GM19467 (cell line): ENCODE data around the gene SHISA7.
A peak's percentile ranks its signal among the peaks of the same experiment; 100 is the strongest.

ENCODE experiments used
- ATAC-seq: cut with Tn5 transposase; IDR thresholded peaks from one replicate; pipeline ENCODE4 v1.9.1; 2021; ENCODE audit warnings: mild to moderate bottlenecking, moderate library complexity; ENCODE audit not compliant: unreplicated experiment

The SHISA7 gene

GRCh38 chr19:55482156-55482961 lies 39.3 kb upstream of the SHISA7 start:
- ATAC-seq, result no peak

DNA sequence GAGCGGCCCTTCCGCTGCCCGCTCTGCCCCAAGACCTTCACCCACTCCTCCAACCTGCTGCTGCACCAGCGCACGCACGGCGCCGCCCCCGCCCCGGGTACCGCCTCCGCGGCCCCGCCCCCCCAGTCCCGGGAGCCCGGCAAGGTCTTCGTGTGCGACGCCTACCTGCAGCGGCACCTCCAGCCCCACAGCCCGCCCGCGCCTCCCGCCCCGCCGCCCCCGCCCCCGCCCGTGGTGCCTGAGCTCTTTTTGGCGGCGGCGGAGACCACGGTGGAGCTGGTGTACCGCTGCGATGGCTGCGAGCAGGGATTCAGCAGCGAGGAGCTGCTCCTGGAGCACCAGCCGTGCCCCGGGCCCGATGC lies 38.7 kb upstream of the SHISA7 start:
- no peak for ATAC-seq

DNA sequence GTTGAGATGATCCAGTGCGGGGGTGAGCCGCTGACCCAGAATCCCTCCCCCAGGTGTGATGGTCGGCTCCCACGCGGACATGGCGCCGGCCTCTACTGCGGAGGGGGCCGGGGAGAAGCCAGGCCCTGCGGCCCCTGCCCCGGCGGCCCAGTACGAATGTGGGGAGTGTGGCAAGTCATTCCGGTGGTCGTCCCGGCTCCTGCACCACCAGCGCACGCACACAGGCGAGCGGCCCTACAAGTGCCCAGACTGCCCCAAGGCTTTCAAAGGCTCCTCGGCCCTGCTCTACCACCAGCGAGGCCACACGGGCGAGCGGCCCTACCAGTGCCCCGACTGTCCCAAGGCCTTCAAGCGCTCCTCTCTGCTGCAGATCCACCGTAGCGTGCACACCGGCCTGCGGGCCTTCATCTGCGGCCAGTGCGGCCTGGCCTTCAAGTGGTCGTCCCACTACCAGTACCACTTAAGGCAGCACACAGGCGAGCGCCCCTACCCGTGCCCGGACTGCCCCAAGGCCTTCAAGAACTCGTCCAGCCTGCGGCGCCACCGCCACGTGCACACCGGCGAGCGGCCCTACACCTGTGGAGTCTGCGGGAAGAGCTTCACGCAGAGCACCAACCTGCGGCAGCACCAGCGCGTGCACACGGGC lies 38.2 kb upstream of the SHISA7 start:
- ATAC-seq, result no peak

DNA sequence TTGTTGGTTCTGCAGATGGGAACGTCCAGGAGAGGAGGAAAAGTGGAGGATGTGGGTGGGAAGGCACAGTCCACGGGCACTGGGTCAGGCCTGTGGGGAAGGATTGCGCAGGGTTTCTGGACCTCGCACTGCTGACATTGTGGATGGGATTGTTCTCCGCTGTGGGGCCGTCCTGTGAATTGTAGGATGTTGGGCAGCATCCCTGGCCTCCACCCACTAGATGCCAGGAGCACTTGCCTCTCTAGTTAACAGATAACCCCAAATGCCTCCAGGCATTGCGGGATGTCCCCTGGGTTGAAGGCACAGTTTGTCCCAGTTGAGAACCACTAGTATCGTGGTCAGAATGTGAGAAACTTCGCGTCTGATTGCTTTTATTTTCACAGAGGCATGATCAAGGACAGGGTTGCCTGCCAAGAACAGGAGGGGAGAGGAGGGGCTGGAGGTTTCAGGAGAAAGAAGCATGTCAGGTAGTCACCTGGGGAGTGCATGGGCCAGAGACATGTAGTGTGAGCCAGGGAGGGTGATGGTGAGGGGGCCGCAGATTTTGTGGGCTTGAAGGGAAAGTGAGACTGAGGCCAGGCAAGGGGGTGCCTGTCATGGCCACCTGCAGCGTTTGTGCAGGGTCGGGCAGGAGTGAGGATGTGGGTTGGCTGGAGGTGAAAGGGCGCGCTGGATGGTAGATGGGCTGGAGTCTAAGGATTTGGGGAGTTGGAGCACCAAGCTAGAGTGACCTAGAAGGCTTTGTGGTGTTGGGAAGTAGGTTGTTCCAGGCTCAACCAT lies 36.5 kb upstream of the SHISA7 start:
- no peak for ATAC-seq

DNA sequence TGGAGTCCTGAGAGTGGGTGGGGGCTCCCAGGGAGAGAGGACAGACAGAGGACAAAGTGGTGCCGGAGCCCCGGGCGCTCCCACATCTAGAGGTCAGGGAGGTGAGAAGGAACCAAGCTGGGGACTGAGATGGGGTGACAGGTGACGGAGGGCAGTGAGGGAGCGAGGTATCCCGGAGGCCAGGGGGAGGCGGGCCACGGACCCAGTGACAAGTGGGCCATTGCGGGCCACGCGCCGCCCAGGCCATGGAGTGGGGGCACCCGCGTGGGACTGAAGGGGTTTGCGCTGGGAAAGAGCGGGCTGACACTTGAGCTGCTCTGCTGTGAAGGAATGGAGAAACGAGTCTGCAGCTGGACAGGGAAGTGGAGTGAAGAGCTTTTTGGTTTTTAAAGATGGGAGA lies 35.9 kb upstream of the SHISA7 start:
- ATAC-seq, result no peak

DNA sequence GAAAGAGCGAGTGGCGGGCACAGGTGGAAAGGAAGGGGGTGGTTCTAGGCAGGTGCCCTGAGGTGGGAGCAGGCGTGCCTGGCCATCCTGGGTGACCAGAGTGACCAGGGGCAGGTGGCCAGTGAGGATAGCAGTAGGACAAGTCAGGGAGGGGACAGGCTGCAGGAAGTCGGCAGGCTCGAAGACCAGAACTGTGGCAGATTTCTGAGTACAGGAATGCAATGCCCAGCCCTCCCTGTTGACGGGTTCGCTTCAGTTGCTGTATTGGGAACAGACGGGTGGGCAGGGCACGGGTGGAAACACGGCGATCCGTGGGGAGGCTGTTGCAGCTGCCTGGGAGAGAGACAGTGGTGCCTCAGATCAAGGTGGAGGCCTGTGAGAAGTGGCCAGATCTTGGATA lies 35.3 kb upstream of the SHISA7 start:
- ATAC-seq, result no peak

DNA sequence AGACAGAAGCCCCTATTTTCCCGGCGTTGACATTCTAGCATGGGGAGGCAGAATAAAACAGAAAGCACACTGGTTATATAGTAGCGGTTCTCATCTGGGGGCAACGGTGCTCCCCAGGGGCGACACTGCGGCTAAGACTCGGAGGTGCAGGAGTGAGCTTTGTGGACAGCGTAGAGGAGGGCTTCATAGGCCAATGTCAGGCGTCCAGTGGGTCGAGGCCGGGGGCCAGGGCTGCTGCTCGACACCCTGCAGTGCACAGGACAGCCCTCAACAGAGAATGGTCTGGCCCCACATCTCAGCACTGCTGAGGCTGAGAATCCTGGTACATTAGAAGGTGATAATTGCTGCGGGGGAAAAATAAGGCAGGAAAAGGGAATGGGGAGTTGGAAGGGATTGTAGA lies 34.8 kb upstream of the SHISA7 start:
- ATAC-seq, result no peak

GRCh38 chr19:55476100-55476775 lies 33.1 kb upstream of the SHISA7 start, which contains the start of gene ZNF628:
TSS of gene ZNF628 (plus strand) at chr19:55476617. CDS start at chr19:55479911, 3,294 bp downstream.
- ATAC-seq, result peak; percentile 91

DNA sequence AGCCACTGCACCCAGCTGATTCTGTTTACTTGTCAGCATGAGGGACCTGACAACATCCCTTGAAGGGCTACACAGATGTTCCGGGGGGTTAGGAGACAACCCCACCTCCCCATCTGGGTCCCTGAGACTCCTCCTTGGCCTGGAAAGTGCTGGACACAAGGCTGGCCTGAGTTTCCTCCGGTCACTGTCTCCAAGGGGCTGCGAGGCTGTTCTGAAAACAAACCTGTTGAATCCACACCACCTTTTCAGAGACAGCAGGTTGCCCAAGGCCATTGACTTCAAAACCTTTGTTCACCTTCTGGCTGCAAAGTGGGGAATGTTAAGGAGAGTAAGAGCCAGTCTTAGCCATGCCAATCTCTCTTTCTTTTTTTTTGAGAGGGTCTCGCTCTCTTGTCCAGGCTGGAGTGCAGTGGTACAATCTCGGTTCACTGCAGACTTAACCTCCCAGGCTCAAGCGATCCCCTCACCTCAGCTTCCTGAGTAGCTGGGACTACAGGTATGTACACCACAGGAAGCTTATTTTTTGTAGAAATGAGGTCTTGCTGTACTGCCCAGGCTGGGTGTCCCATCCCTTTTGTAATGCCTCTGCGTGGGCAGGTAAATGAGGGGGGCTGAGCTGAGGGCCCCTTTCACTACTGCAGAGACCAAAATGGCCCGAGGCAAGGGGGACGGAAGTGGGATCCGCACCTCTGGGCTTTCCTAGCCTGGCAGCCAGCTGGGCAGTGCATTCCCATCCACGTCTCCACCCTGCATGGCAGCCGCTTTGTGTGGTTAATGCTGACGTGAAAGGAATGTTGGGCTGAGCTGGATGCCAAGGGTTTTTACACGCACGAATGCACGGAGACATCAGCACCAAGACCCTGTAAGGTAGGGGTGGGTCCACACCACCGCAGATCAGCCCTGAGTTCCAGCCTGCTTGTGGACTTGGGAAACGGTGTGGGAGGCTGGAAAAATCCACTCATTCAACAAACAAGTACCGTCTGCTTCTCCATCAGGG lies 31.5 kb upstream of the SHISA7 start:
- ATAC-seq, result no peak

GRCh38 chr19:55473225-55474012 lies 30.3 kb upstream of the SHISA7 start:
- no peak for ATAC-seq

DNA sequence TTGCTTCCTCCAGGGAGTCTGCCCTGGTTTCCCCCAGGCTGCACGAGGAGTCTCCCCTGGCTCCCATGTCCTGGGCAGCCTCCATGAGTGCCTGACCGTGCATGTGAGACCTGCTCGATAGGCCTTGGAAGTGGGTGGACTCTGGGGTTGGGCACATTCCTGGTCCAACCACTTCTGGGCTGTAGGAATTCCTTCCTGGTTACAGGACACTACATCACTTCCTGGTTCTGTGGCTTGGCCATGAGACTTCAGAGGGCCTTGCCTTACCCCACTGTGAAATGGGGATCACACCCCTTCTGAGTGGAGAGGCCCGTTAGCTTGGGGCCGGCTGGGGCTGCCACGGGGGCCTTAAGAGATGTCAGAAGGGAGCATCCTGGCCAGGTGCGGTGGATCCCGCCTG lies 29.4 kb upstream of the SHISA7 start:
- no peak for ATAC-seq

DNA sequence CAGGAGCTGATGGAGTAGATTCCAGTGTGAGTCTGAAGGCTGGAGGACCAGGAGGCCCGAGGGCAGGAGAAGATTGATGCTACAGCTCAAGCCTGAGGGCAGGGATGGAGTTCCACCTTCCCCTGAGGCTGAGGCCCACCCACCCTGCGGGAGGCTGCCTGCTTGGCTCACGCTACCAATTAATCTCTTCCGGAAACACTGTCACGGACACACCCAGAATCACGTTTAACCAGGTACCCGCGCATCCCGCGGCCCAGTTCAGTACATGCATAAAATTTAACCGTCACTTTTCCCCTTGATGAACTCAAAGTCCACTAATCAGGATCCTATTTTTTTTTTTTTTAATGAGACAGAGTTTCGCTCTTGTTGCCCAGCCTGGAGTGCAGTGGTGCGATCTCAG lies 28.2 kb upstream of the SHISA7 start:
- no peak for ATAC-seq

GRCh38 chr19:55468054-55468393 lies 24.9 kb upstream of the SHISA7 start:
- ATAC-seq, result no peak

DNA sequence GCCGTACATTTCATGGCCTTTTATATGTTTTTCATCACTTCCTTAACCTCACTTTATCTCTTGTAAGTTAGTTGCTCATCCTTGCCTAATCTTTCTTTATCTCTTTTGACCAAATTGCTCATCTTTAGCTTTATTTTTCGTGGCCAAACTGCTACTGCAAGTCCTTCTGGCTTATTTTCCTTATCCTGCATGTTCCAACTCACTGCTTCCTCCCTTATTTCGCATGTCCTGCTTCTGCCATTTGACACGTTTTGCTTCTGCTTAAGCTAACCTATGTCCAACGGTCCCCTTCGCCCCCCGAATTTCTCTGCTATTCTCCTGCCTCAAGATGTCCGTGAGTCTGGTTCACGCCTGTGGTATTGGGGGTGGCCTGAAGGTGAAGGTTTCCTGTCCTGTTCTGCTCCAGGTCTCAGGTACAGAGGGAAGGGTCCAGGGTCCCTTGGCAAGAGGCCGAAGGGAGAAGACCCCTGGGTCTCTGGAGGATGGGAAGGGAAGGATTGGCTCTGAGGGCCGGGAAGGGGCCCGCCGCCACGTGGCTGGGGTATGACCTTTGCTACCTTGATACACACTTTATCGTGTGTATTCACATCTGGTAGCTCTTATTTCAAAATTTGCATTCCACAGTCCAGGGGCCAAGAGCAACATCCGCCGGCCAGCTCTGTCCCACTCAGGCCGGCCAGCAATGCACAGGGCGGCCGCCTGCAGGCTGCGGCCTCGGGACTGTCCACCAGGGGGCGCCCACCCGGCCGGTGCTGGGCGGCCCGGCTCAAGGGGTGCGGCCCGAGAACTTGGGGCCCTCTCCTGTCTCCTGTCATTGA lies 24.3 kb upstream of the SHISA7 start:
- no peak for ATAC-seq

DNA sequence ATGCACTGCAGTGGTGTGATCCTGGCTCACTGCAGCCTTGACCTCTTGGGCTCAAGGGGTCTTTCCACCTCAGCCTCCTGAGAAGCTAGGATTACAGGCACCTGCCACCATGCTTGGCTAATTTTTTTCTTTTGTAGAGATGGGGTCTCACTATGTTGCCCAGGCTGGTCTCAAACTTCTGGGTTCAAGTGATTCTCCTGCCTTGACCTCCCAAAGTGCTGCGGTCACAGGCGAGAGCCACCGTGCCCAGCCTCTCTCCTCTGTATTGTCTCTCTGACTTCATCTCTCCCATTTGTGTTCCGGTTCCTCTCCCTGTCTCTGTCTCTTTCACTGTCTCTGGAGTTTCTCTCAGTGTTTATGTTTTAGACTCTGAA lies 23.1 kb upstream of the SHISA7 start:
- no peak for ATAC-seq

DNA sequence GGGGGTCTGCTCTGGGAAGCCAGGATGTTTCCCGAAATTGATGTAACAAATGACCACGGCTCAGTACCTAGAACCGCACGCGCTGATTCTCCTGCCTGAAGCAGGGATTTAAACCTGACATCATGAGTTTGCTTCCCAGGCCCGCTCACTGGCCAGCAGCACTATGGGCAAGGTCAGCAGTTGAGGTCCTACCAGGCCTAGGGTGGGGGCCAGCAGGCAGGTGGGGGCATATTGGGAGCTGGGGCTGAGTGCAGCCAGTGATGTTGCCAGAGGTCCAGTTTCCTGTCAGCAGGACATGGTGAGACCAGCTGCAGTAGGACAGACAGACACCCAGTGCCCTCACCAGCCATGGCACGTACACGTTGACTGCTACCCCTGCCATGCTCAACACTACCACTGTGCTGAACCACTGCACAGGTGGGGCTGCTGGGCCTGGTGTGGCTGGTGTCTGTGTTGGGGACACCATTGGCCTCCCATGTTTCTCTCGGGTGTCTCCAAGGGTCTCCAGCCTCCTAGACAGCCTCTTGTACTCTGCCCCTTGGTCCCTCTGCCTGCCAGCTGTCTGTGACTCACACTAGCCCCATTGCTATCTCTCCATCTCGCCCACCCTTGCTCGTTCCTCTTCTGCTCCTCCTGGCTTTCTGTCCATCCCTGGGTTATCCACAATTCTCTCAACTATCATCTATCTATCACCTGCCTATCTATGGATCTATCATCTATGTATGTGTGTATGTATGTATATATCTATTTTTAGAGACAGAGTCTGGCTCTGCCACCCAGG lies 22.6 kb upstream of the SHISA7 start:
- ATAC-seq, result no peak

- no peak for ATAC-seq
Observed at GRCh38 chr19:55464662-55465054, 21.6 kb upstream of the SHISA7 start, which contains the start of gene C19orf85. TSS of gene C19orf85 (minus strand) at chr19:55464751. CDS start at chr19:55464554, 197 bp downstream.
